ENCODE data around the gene HIRA. TPM values are rescaled to one million over a fixed set of nuclear protein-coding genes. Genes with fewer than 3 reads are reported as not detected.

HIRA gene
- total RNA-seq, 1 experiment from 2014 or later, result 31.4 TPM

DNA sequence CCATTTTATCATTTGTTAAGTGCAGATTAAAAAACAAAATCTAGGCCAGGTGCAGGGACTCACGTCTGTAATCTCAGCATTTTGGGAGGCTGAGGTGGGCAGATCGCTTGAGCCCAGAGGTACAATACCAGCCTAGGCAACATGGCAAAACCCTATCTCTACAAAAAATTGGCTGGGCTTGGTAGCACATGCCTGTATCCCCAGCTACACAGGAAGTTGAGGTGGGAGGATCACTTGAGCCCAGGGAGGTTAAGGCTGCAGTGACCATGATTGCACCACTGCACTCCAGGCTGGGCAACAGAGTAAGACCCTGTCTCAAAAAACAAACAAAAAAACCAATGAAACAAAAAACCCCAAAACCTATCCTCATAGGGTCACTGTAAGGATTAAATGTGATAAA lies 32.9 kb downstream of the HIRA start:
- no peak overlapping the region for H3K4me3 ChIP-seq (ENCODE audit: insufficient read depth, low read depth, low read length)
- DNase-seq, result no peak
- H3K27me3 ChIP-seq (ENCODE audit: control insufficient read depth, insufficient read depth, low read length), result no peaks in the 10 kb centered on the region
- peaks cover 32% of the 10 kb centered on the region for H3K36me3 ChIP-seq (replicated peaks; ENCODE audit: control insufficient read depth, insufficient read depth, low read length)

DNA sequence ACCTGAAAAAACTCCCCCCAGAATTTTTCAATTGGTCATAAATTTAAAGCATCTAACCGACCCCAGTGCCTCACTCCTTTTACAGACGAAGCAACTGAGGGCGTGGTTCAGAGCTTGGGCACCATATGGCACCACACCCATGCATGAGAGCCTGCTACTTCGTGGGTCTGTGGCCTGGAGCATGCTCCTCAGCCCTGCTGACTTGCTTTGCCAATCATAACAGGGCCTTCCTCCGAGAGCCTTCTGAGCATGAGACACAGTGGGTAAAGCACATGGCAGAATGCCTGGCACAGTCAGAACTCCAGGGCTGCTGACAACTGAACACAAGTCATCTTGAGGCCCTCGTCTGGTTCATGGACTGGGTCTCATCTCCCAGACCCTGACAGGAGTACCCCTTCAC lies 33.3 kb downstream of the HIRA start:
- no peak overlapping the region for H3K4me3 ChIP-seq (ENCODE audit: insufficient read depth, low read depth, low read length)
- H3K36me3 ChIP-seq (replicated peaks; ENCODE audit: control insufficient read depth, insufficient read depth, low read length), result peaks cover 32% of the 10 kb centered on the region

GRCh38 chr22:19397734-19398104 lies 33.8 kb downstream of the HIRA start:
- no peak for DNase-seq
- Histone ChIP-seq H3K36me3 (replicated peaks; ENCODE audit: control insufficient read depth, insufficient read depth, low read length) (peaks cover 36% of the 10 kb centered on the region), H3K27me3 (ENCODE audit: control insufficient read depth, insufficient read depth, low read length) (no peaks in the 10 kb centered on the region), H3K4me3 (ENCODE audit: insufficient read depth, low read depth, low read length) (no peak overlapping the region)

More for the DNA sequence above, 33.3 kb downstream of the HIRA start:
- no peak for DNase-seq
- no peaks in the 10 kb centered on the region for H3K27me3 ChIP-seq (ENCODE audit: control insufficient read depth, insufficient read depth, low read length)

DNA sequence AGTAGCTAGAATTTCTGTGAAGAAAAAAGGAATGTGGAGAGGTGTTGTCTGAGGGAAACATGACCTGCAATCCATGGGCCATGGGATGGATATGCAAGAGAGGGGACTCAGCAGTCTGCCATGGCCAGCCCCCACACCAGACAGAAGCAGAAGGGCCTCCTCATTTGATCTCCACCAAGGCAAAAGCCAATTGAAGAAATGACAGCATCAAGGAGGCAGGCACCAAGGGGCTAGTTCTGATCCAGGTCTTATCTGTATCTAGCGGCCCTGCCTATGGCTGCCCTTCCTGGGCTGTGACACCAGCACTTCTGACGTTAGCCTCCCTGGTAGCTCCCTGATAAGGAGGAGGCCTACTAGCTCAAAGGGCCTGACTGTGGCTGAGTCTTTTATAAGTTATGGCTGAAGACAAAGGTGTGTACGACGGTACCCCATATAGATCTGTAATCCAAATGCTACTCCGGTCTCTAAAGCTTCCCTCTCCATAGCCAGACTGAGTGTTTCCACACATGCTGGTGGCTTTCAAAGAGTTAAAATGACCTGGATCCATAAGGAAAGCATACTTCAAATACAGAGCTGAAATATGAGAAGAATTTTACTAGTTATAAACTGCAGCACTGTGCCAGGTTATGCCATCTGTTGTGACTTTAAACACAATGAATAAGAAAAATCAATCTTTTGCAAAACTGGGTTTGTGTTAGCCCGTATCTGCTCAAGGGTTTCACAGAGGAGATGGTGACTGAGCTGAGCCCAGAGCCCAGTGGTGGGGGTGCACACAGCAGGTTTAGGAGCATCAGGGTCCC lies 34.4 kb downstream of the HIRA start:
- Histone ChIP-seq H3K36me3 (replicated peaks; ENCODE audit: control insufficient read depth, insufficient read depth, low read length) (peaks cover 39% of the 10 kb centered on the region), H3K27me3 (ENCODE audit: control insufficient read depth, insufficient read depth, low read length) (no peaks in the 10 kb centered on the region), H3K4me3 (ENCODE audit: insufficient read depth, low read depth, low read length) (no peak overlapping the region)
- DNase-seq, result no peak

DNA sequence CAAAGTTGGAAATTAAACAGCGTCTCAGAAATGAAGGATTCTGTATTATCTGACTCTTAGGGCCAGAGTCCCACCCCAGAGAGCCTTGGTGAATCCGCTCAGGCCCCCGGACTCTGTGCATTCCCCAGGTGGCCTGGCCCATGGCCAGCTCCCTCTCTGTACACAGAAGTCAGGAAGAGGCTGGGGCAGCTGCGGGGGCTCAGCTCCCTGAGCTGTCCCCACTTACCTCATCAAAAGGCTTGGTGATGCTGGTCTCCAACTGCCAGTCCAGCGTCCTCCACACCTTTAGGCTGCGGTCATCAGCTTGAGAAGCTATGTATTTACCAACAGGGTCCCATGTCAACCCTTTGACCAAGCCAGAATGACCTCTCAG lies 35.0 kb downstream of the HIRA start:
- DNase-seq, result no peak
- Histone ChIP-seq H3K4me3 (ENCODE audit: insufficient read depth, low read depth, low read length) (no peak overlapping the region), H3K36me3 (replicated peaks; ENCODE audit: control insufficient read depth, insufficient read depth, low read length) (peaks cover 43% of the 10 kb centered on the region), H3K27me3 (ENCODE audit: control insufficient read depth, insufficient read depth, low read length) (no peaks in the 10 kb centered on the region)

GRCh38 chr22:19395276-19395675 lies 36.3 kb downstream of the HIRA start:
- peaks cover 47% of the 10 kb centered on the region for H3K36me3 ChIP-seq (replicated peaks; ENCODE audit: control insufficient read depth, insufficient read depth, low read length)
- no peak for DNase-seq
- no peaks in the 10 kb centered on the region for H3K27me3 ChIP-seq (ENCODE audit: control insufficient read depth, insufficient read depth, low read length)
- H3K4me3 ChIP-seq (ENCODE audit: insufficient read depth, low read depth, low read length), result no peak overlapping the region

GRCh38 chr22:19394274-19395050 lies 37.1 kb downstream of the HIRA start:
- Histone ChIP-seq H3K27me3 (ENCODE audit: control insufficient read depth, insufficient read depth, low read length) (no peaks in the 10 kb centered on the region), H3K36me3 (replicated peaks; ENCODE audit: control insufficient read depth, insufficient read depth, low read length) (peaks cover 49% of the 10 kb centered on the region), H3K4me3 (ENCODE audit: insufficient read depth, low read depth, low read length) (no peak overlapping the region)
- no peak for DNase-seq

DNA sequence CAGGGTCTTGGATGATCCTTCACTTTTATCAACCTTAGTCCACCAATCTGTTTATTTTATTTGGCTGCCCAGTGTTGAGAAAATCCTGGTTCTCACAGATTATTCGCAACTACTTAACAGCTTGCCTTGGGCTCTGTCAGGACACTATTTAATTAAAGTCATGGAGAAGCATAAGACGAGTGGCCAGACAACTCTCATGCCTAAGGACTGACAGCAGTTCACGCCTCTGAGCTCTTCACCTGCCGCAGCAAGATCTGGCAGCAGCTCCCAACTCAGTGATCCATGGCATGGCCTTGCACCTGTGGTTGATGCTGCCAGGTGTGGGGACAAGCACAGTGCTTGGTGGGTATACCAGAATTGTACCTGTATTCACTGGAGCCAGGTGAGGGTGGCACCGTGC lies 37.8 kb downstream of the HIRA start:
- no peaks in the 10 kb centered on the region for H3K27me3 ChIP-seq (ENCODE audit: control insufficient read depth, insufficient read depth, low read length)
- no peak overlapping the region for H3K4me3 ChIP-seq (ENCODE audit: insufficient read depth, low read depth, low read length)
- DNase-seq, result no peak
- peaks cover 52% of the 10 kb centered on the region for H3K36me3 ChIP-seq (replicated peaks; ENCODE audit: control insufficient read depth, insufficient read depth, low read length)

GRCh38 chr22:19387575-19387974 lies 44.0 kb downstream of the HIRA start:
- H3K4me3 ChIP-seq (ENCODE audit: insufficient read depth, low read depth, low read length), result no peak overlapping the region
- H3K27me3 ChIP-seq (ENCODE audit: control insufficient read depth, insufficient read depth, low read length), result no peaks in the 10 kb centered on the region
- peaks cover 58% of the 10 kb centered on the region for H3K36me3 ChIP-seq (replicated peaks; ENCODE audit: control insufficient read depth, insufficient read depth, low read length)
- no peak for DNase-seq

DNA sequence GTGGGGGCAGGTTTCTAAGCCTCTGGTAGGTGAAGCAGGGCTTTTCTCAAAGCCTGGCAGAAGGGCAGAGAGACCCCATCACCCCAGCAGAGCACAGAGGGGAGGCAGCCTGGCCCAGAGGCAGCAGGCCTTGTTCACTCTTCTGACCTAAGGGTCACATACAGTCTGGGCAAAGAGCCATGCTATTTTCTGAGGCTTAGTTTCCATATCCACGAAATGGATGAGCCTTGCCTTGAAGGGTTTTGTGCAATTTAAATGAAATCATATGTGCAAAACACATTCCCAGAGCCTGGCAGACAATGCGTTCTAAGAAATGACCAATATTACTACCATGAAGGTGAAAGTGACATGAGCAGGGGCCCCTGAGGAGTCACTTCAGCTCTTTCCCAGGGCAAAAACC lies 44.5 kb downstream of the HIRA start:
- Histone ChIP-seq H3K4me3 (ENCODE audit: insufficient read depth, low read depth, low read length) (no peak overlapping the region), H3K36me3 (replicated peaks; ENCODE audit: control insufficient read depth, insufficient read depth, low read length) (peaks cover 59% of the 10 kb centered on the region), H3K27me3 (ENCODE audit: control insufficient read depth, insufficient read depth, low read length) (no peaks in the 10 kb centered on the region)
- DNase-seq, result no peak

GRCh38 chr22:19386248-19386647 lies 45.3 kb downstream of the HIRA start:
- Histone ChIP-seq H3K27me3 (ENCODE audit: control insufficient read depth, insufficient read depth, low read length) (no peaks in the 10 kb centered on the region), H3K4me3 (ENCODE audit: insufficient read depth, low read depth, low read length) (no peak overlapping the region), H3K36me3 (replicated peaks; ENCODE audit: control insufficient read depth, insufficient read depth, low read length) (peaks cover 56% of the 10 kb centered on the region)
- no peak for DNase-seq

DNA sequence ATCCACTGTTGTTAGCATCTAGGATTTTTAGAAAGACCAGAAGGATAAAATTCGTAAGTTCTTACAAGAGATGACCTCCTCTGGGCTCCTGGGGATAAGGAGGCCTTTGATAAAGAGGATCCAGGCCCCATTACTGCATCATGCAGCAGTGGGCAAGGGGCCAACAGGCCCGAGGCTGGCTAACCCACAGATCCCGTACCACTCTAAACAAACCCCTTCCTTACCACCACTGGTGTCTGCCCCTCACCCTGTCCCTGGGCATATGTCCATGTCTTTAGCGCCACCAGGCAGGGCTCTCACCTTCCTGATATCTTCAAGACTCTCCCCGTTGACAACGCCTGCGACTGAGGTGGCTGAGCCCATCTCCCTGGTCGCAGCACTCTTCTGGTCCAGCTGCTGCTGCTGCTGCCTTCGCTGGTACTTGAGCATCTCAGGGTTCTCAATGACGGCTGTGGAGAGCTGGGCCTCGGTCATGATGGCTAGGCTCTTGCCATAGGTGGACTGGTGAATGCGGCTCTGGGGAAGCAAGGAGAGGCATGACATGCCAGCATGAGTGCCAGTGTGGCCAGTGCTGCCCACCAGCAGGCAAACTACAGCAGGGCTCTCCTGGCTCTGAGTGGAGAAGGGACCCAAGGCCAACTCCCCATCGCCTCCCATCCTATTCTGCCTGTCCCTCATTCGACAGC lies 46.2 kb downstream of the HIRA start:
- DNase-seq, result no peak
- H3K27me3 ChIP-seq (ENCODE audit: control insufficient read depth, insufficient read depth, low read length), result no peaks in the 10 kb centered on the region
- no peak overlapping the region for H3K4me3 ChIP-seq (ENCODE audit: insufficient read depth, low read depth, low read length)
- H3K36me3 ChIP-seq (replicated peaks; ENCODE audit: control insufficient read depth, insufficient read depth, low read length), result peaks cover 51% of the 10 kb centered on the region

- Histone ChIP-seq H3K36me3 (replicated peaks; ENCODE audit: control insufficient read depth, insufficient read depth, low read length) (peaks cover 41% of the 10 kb centered on the region), H3K4me3 (ENCODE audit: insufficient read depth, low read depth, low read length) (no peak overlapping the region), H3K27me3 (ENCODE audit: control insufficient read depth, insufficient read depth, low read length) (no peaks in the 10 kb centered on the region)
- no peak for DNase-seq
Measured at GRCh38 chr22:19383292-19383691, 48.2 kb downstream of the HIRA start.

DNA sequence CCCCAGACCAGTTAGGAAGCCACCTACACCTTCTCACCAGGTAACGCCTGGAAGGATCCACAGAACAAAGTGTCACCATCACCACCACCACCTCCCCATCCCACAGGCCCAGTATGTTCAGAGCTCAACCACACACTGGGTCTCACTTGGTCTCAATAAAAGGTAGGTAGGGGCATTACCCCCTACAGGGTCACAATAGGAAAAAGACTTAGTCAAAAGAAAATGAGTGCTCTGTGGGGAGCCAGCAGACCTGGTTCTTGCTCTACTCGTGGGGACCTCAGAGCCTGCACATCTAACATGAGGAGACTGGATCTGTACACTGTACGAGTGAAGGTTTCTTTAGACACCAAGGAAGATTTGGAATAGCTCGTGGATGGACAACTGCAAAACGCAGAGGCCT lies 49.3 kb downstream of the HIRA start:
- H3K36me3 ChIP-seq (replicated peaks; ENCODE audit: control insufficient read depth, insufficient read depth, low read length), result peaks cover 36% of the 10 kb centered on the region
- H3K27me3 ChIP-seq (ENCODE audit: control insufficient read depth, insufficient read depth, low read length), result no peaks in the 10 kb centered on the region
- no peak overlapping the region for H3K4me3 ChIP-seq (ENCODE audit: insufficient read depth, low read depth, low read length)
- no peak for DNase-seq

DNA sequence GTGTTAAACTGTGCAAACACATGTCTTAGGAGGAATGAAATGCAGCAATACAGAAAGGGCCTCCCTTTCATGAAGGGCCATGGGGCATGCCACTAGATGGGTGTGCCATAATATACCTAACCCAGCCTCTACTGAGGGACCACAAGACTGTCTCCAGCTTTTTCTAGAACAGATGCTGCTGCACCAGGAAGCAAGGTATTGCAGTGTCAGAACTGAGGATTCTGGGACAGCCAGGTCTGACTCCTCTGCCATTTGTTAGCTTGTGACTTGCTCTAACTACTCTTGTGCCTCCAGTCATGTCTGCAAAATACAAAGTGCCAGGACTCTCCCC lies 53.2 kb downstream of the HIRA start:
- Histone ChIP-seq H3K36me3 (replicated peaks; ENCODE audit: control insufficient read depth, insufficient read depth, low read length) (peaks cover 43% of the 10 kb centered on the region), H3K27me3 (ENCODE audit: control insufficient read depth, insufficient read depth, low read length) (no peaks in the 10 kb centered on the region), H3K4me3 (ENCODE audit: insufficient read depth, low read depth, low read length) (no peak overlapping the region)
- no peak for DNase-seq
